ENCODE measurements around the gene SMIM3.

Gene SMIM3

GRCh38 chr5:150753463-150753862, 25.1 kb upstream of the SMIM3 start:
- Histone ChIP-seq H3K4me3 (ENCODE audit: low read depth in 1 of 2, low read length in 1 of 2) (no peak overlapping the region), H3K27ac (no peak overlapping the region), H3K9me3 (no peaks in the 10 kb centered on the region), H3K36me3 (peaks cover 53% of the 10 kb centered on the region), H3K4me1 (ENCODE audit: control insufficient read depth in 1 of 2, insufficient read depth in 1 of 2, low read depth in 1 of 2, low read length in 1 of 2) (peaks cover 13 to 17% of the 10 kb centered on the region in 2 experiments), H3K27me3 (no peaks in the 10 kb centered on the region)
- no peak for TF ChIP-seq CTCF (IDR thresholded peaks at IDR 0.05)

- Histone ChIP-seq H3K36me3 (peaks cover 53% of the 10 kb centered on the region), H3K27me3 (no peaks in the 10 kb centered on the region), H3K27ac (no peak overlapping the region), H3K9me3 (no peaks in the 10 kb centered on the region), H3K4me3 (ENCODE audit: low read depth in 1 of 2, low read length in 1 of 2) (no peak overlapping the region), H3K4me1 (ENCODE audit: control insufficient read depth in 1 of 2, insufficient read depth in 1 of 2, low read depth in 1 of 2, low read length in 1 of 2) (peaks cover 13 to 17% of the 10 kb centered on the region in 2 experiments)
- TF ChIP-seq CTCF (IDR thresholded peaks at IDR 0.05) = no peak
These were observed 24.7 kb upstream of the SMIM3 start for GRCh38 chr5:150753863-150754262.

- Histone ChIP-seq H3K36me3 (peaks cover 37% of the 10 kb centered on the region), H3K9me3 (no peaks in the 10 kb centered on the region), H3K4me1 (ENCODE audit: control insufficient read depth in 1 of 2, insufficient read depth in 1 of 2, low read depth in 1 of 2, low read length in 1 of 2) (peaks cover 29 to 38% of the 10 kb centered on the region in 2 experiments), H3K27ac (peak overlapping the region; percentile 92), H3K4me3 (ENCODE audit: low read depth in 1 of 2, low read length in 1 of 2) (peak overlapping the region; percentile 76 to 86), H3K27me3 (no peaks in the 10 kb centered on the region)
- TF ChIP-seq CTCF (IDR thresholded peaks at IDR 0.05) = no peak
These were observed 21.4 kb upstream of the SMIM3 start for GRCh38 chr5:150757087-150757649.

- no peak for TF ChIP-seq CTCF (IDR thresholded peaks at IDR 0.05)
- H3K36me3 ChIP-seq = peaks cover 29% of the 10 kb centered on the region
- H3K27ac ChIP-seq = peak overlapping the region; percentile 92
- peaks cover 39 to 48% of the 10 kb centered on the region in 2 experiments for H3K4me1 ChIP-seq (ENCODE audit: control insufficient read depth in 1 of 2, insufficient read depth in 1 of 2, low read depth in 1 of 2, low read length in 1 of 2)
- H3K27me3 ChIP-seq = no peaks in the 10 kb centered on the region
- H3K4me3 ChIP-seq (ENCODE audit: low read depth in 1 of 2, low read length in 1 of 2) = peak overlapping the region; percentile 76 to 86
- H3K9me3 ChIP-seq = no peaks in the 10 kb centered on the region
These were observed 20.4 kb upstream of the SMIM3 start for GRCh38 chr5:150758203-150758530.

GRCh38 chr5:150758531-150759333, 19.8 kb upstream of the SMIM3 start, which contains the start of gene DCTN4:
Gene DCTN4 (minus strand): TSS chr5:150759017. CDS start chr5:150758993, 24 bp downstream.
- H3K27me3 ChIP-seq = no peaks in the 10 kb centered on the region
- H3K36me3 ChIP-seq = peaks cover 23% of the 10 kb centered on the region
- H3K27ac ChIP-seq = peak within 1 kb of the TSS; percentile 92
- H3K4me1 ChIP-seq (ENCODE audit: control insufficient read depth in 1 of 2, insufficient read depth in 1 of 2, low read depth in 1 of 2, low read length in 1 of 2) = peaks cover 45 to 54% of the 10 kb centered on the region in 2 experiments
- H3K9me3 ChIP-seq = no peaks in the 10 kb centered on the region
- TF ChIP-seq CTCF (IDR thresholded peaks at IDR 0.05) = no peak
- H3K4me3 ChIP-seq (ENCODE audit: low read depth in 1 of 2, low read length in 1 of 2) = peak within 1 kb of the TSS; percentile 76 to 86

All from neutrophil (primary cell).